ENCODE measurements around the gene PCCA.

DNA sequence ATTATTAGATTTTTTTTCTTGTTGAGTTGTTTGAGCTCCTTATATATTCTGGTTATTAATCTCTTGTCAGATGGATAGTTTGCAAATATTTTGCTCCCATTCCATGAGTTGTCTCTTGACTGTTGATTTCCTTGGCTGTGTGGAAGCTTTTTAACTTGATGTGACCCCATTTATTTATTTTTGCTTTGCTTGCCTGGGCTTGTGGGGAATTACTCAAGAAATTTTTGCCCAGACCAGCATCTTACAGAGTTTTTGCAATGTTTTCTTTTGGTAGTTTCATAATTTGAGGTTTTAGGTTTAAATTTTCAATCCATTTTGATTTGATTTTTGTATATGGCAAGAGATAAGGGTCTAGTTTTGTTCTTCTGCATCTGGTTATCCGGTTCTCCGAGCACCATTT, 124.7 kb downstream of the PCCA start:
- no peak for TF ChIP-seq BHLHE40 (IDR thresholded peaks at IDR 0.05; ENCODE audit: borderline replicate concordance)
- TF ChIP-seq, protein P1, sequence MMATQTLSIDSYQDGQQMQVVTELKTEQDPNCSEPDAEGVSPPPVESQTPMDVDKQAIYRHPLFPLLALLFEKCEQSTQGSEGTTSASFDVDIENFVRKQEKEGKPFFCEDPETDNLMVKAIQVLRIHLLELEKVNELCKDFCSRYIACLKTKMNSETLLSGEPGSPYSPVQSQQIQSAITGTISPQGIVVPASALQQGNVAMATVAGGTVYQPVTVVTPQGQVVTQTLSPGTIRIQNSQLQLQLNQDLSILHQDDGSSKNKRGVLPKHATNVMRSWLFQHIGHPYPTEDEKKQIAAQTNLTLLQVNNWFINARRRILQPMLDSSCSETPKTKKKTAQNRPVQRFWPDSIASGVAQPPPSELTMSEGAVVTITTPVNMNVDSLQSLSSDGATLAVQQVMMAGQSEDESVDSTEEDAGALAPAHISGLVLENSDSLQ (IDR thresholded peaks at IDR 0.05) = no peak
